GM19452 (cell line): ENCODE data around the gene HLF.

Source experiments
- ATAC-seq: cut with Tn5 transposase; IDR thresholded peaks from one replicate; pipeline ENCODE4 v1.9.1; 2021; ENCODE audit not compliant: unreplicated experiment

The HLF gene

GRCh38 chr17:55264645-55265298 lies at the start of gene HLF:
HLF (plus strand) TSS chr17:55264960; CDS start chr17:55265485, 525 bp downstream.
- peak; percentile 96 for ATAC-seq

GRCh38 chr17:55215711-55216110 lies 49.0 kb upstream of the HLF start:
- no peak for ATAC-seq

- no peak for ATAC-seq
These were observed 47.9 kb upstream of the HLF start for GRCh38 chr17:55216888-55217287.

- ATAC-seq = no peak
These were observed 45.3 kb upstream of the HLF start for GRCh38 chr17:55219459-55219858.

GRCh38 chr17:55219934-55220333 lies 44.8 kb upstream of the HLF start:
- no peak for ATAC-seq

- no peak for ATAC-seq
These were observed 41.2 kb upstream of the HLF start for GRCh38 chr17:55223524-55223923.

- ATAC-seq = no peak
These were observed 40.0 kb upstream of the HLF start for GRCh38 chr17:55224746-55225145.

GRCh38 chr17:55225237-55225636 lies 39.5 kb upstream of the HLF start:
- no peak for ATAC-seq

GRCh38 chr17:55228683-55229192 lies 36.0 kb upstream of the HLF start:
- no peak for ATAC-seq

GRCh38 chr17:55229276-55229675 lies 35.5 kb upstream of the HLF start:
- no peak for ATAC-seq

GRCh38 chr17:55230716-55231115 lies 34.0 kb upstream of the HLF start:
- ATAC-seq = no peak

- no peak for ATAC-seq
These were observed 30.9 kb upstream of the HLF start for GRCh38 chr17:55233840-55234239.

- no peak for ATAC-seq
These were observed 28.4 kb upstream of the HLF start for GRCh38 chr17:55236316-55236715.

- no peak for ATAC-seq
These were observed 27.5 kb upstream of the HLF start for GRCh38 chr17:55237268-55237667.

GRCh38 chr17:55237841-55238178 lies 26.9 kb upstream of the HLF start:
- ATAC-seq = peak; percentile 1

GRCh38 chr17:55238179-55238930 lies 26.4 kb upstream of the HLF start:
- peak; percentile 92 for ATAC-seq

- ATAC-seq = peak; percentile 8
These were observed 25.8 kb upstream of the HLF start for GRCh38 chr17:55238931-55239297.

- no peak for ATAC-seq
These were observed 23.7 kb upstream of the HLF start for GRCh38 chr17:55241097-55241496.

- no peak for ATAC-seq
These were observed 22.3 kb upstream of the HLF start for GRCh38 chr17:55242476-55242875.

- no peak for ATAC-seq
These were observed 18.8 kb upstream of the HLF start for GRCh38 chr17:55245986-55246385.

GRCh38 chr17:55246583-55246982 lies 18.2 kb upstream of the HLF start:
- ATAC-seq = no peak

- ATAC-seq = no peak
These were observed 16.7 kb upstream of the HLF start for GRCh38 chr17:55248077-55248476.

- ATAC-seq = no peak
These were observed 14.9 kb upstream of the HLF start for GRCh38 chr17:55249861-55250260.
